HL-60/S4 treated with retinoic acid at 250 ng/mL for 4 days and 3 days (cell line): Measurements from ENCODE around the gene RUSC1.

Experiments used
- in situ Hi-C: fragments of 300-500 bp; cut with MboI; formaldehyde crosslinking; loops from 2 replicates; pipeline ENCODE4 v1.7.0; 2022; ENCODE audit warnings: low sequenced_read_pairs

RUSC1 gene

GRCh38 chr1:155295183-155295941 lies 25.3 kb upstream of the RUSC1 start:
- in situ Hi-C loops: no loop called here

- in situ Hi-C loops: no loop called here
Observed at GRCh38 chr1:155295942-155296267, 24.8 kb upstream of the RUSC1 start.

GRCh38 chr1:155296661-155297060 lies 24.0 kb upstream of the RUSC1 start:
- in situ Hi-C loops: no loop called here

- in situ Hi-C loops: no loop called here
Observed at GRCh38 chr1:155297384-155297783, 23.3 kb upstream of the RUSC1 start.

GRCh38 chr1:155300024-155300423 lies 20.7 kb upstream of the RUSC1 start:
- in situ Hi-C loops: no loop called here

- in situ Hi-C loops: no loop called here
Observed at GRCh38 chr1:155300553-155301329, 20.0 kb upstream of the RUSC1 start.

GRCh38 chr1:155301342-155301841 lies 19.3 kb upstream of the RUSC1 start, which contains the start of gene PKLR:
PKLR (minus strand) TSS chr1:155301438; CDS start chr1:155301395, 43 bp downstream.
- in situ Hi-C loops: no loop called here

GRCh38 chr1:155304558-155305063 lies 16.1 kb upstream of the RUSC1 start:
- in situ Hi-C loops: no loop called here

- in situ Hi-C loops: no loop called here
Observed at GRCh38 chr1:155305881-155306391, 14.8 kb upstream of the RUSC1 start.

- in situ Hi-C loops: no loop called here
Observed at GRCh38 chr1:155307247-155307740, 13.4 kb upstream of the RUSC1 start.

- in situ Hi-C loops: no loop called here
Observed at GRCh38 chr1:155308493-155309422, 11.9 kb upstream of the RUSC1 start, which contains the start of gene FDPS. FDPS (plus strand) TSS chr1:155308866; CDS start chr1:155309790, 924 bp downstream.

GRCh38 chr1:155309423-155310021 lies 11.2 kb upstream of the RUSC1 start:
- in situ Hi-C loops: no loop called here

GRCh38 chr1:155313261-155313660 lies 7.4 kb upstream of the RUSC1 start:
- in situ Hi-C loops: no loop called here

GRCh38 chr1:155316922-155317321 lies 3.8 kb upstream of the RUSC1 start:
- in situ Hi-C loops: no loop called here

- in situ Hi-C loops: no loop called here
Observed at GRCh38 chr1:155318082-155318481, 2.6 kb upstream of the RUSC1 start.

- in situ Hi-C loops: no loop called here
Observed at GRCh38 chr1:155319536-155319935, 1.2 kb upstream of the RUSC1 start.

- in situ Hi-C loops: no loop called here
Observed at GRCh38 chr1:155320252-155320651, 442 bp upstream of the RUSC1 start.

GRCh38 chr1:155321639-155322503 lies 1.2 kb downstream of the RUSC1 start:
- in situ Hi-C loops: no loop called here

GRCh38 chr1:155322571-155322952 lies 1.9 kb downstream of the RUSC1 start:
- in situ Hi-C loops: no loop called here
